ENCODE results near the gene SYNPO.

Gene SYNPO

DNA sequence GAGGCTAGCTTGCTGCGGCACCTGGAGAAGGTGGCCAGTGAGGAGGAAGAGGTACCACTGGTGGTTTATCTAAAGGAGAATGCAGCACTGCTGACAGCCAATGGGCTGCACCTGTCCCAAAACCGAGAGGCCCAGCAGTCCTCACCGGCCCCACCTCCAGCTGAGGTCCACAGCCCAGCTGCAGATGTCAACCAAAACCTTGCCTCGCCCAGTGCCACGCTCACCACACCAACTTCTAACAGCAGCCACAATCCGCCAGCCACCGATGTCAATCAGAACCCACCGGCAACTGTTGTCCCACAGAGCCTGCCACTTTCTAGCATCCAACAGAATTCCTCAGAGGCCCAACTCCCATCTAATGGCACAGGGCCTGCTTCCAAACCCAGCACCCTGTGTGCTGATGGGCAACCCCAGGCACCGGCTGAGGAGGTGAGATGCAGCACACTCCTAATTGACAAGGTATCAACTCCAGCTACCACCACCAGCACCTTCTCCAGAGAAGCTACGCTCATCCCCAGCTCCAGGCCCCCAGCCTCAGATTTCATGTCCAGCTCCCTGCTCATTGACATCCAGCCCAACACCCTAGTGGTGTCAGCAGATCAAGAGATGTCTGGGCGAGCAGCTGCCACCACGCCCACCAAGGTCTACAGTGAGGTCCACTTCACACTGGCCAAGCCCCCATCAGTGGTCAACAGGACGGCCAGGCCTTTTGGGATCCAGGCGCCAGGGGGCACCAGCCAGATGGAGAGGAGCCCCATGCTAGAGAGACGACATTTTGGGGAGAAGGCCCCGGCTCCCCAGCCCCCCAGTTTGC is 8.0 kb downstream of the SYNPO start:
- no peaks in the 10 kb centered on the region for H3K9me3 Mint-ChIP-seq
- no peak for DNase-seq (ENCODE audit: low spot score)
- H3K4me3 Mint-ChIP-seq: no peak overlapping the region
- H3K27me3 Mint-ChIP-seq (ENCODE audit: low read depth): peaks cover 4% of the 10 kb centered on the region
- H3K4me1 Mint-ChIP-seq (ENCODE audit: low read depth): no peaks in the 10 kb centered on the region
- no peaks in the 10 kb centered on the region for H3K36me3 Mint-ChIP-seq (ENCODE audit: low read depth)
- no peak overlapping the region for H3K27ac Mint-ChIP-seq

DNA sequence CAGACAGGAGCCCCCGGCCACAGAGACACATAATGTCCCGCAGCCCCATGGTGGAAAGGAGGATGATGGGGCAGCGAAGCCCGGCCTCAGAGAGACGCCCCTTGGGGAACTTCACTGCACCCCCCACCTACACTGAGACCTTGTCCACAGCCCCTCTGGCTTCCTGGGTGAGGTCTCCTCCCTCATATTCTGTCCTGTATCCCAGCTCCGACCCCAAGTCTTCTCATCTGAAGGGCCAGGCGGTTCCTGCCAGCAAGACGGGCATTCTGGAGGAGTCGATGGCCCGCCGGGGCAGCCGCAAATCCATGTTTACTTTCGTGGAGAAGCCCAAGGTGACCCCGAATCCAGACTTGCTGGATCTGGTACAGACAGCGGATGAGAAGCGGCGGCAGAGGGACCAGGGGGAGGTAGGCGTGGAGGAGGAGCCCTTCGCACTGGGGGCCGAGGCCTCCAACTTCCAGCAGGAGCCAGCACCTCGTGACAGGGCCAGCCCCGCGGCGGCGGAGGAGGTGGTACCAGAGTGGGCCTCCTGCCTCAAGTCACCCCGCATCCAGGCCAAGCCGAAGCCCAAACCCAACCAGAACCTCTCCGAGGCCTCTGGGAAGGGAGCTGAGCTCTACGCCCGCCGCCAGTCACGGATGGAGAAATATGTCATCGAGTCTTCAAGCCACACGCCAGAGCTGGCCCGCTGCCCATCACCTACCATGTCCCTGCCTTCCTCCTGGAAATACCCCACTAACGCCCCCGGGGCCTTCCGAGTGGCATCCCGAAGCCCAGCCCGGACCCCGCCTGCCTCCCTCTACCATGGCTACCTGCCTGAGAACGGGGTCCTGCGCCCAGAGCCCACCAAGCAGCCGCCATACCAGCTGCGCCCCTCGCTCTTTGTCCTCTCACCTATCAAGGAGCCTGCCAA is 8.9 kb downstream of the SYNPO start:
- Mint-ChIP-seq H3K27me3 (ENCODE audit: low read depth) (peaks cover 7% of the 10 kb centered on the region), H3K4me3 (no peak overlapping the region), H3K36me3 (ENCODE audit: low read depth) (no peaks in the 10 kb centered on the region), H3K9me3 (no peaks in the 10 kb centered on the region), H3K4me1 (ENCODE audit: low read depth) (no peaks in the 10 kb centered on the region), H3K27ac (no peak overlapping the region)
- no peak for DNase-seq (ENCODE audit: low spot score)

DNA sequence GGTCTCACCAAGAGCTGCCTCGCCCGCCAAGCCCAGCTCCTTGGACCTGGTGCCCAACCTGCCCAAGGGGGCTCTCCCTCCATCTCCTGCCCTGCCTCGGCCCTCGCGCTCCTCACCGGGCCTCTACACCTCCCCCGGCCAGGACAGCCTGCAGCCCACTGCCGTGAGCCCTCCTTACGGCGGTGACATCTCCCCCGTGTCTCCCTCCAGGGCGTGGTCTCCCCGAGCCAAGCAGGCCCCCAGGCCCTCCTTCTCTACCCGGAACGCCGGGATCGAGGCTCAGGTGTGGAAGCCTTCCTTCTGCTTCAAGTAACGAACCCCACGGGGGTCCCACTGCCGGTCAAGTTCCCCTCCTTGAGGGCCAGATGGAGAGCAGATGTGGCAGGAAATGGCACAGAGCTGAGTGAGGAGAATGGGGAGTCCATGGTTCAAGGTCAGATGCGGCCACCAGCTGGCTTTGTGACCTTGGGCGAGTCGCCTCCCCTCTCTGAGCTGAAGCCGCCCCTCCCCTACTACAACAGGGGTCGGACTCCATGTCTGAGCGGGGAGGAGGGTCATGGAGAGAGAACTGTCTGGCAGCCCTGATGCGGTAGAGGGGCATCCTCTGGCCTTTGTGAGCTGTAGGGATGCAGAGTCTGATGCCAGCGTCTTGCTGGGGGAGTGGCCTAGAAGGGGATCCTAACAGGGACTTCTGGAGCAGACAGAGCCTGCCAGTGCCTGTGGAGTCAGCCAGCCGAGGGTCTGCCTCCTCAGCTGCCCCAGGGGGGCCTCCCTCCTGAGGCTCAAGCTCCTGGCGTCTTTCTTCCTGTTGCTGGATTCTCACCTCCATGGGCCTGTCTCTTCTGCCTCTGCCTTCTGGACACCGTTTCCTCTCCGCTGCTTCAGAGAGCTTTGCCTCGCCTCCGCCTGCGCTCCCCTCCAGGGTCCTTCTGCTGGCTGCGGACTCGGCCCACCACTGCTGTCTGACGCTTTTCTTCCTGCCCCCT is 9.9 kb downstream of the SYNPO start:
- no peaks in the 10 kb centered on the region for H3K4me1 Mint-ChIP-seq (ENCODE audit: low read depth)
- no peaks in the 10 kb centered on the region for H3K36me3 Mint-ChIP-seq (ENCODE audit: low read depth)
- no peak overlapping the region for H3K4me3 Mint-ChIP-seq
- no peaks in the 10 kb centered on the region for H3K9me3 Mint-ChIP-seq
- no peak overlapping the region for H3K27ac Mint-ChIP-seq
- H3K27me3 Mint-ChIP-seq (ENCODE audit: low read depth): peaks cover 7% of the 10 kb centered on the region
- no peak for DNase-seq (ENCODE audit: low spot score)

DNA sequence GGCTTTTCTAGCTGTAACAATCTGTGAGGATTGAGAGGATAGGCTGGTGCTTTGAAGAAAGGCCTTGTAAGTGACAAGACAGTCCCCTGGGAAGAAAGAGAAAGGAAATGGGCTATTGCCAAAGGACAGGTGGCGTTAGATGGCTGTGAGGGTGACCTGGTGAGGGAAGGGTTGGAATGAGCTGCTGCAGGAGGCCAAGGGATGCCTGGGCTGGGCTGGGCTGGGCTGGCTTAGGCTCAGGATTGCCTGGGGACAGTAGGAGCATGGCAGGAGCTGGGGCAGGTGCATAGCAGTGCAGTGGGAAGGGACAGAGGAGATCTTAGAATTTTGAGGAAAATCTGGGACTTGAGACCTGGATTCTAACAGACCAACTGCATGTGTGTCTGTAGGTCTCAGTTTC is 10.9 kb downstream of the SYNPO start:
- Mint-ChIP-seq H3K9me3 (no peaks in the 10 kb centered on the region), H3K4me3 (no peak overlapping the region), H3K27me3 (ENCODE audit: low read depth) (peaks cover 9% of the 10 kb centered on the region), H3K36me3 (ENCODE audit: low read depth) (no peaks in the 10 kb centered on the region), H3K27ac (no peak overlapping the region), H3K4me1 (ENCODE audit: low read depth) (peaks cover 2% of the 10 kb centered on the region)
- DNase-seq (ENCODE audit: low spot score): no peak

DNA sequence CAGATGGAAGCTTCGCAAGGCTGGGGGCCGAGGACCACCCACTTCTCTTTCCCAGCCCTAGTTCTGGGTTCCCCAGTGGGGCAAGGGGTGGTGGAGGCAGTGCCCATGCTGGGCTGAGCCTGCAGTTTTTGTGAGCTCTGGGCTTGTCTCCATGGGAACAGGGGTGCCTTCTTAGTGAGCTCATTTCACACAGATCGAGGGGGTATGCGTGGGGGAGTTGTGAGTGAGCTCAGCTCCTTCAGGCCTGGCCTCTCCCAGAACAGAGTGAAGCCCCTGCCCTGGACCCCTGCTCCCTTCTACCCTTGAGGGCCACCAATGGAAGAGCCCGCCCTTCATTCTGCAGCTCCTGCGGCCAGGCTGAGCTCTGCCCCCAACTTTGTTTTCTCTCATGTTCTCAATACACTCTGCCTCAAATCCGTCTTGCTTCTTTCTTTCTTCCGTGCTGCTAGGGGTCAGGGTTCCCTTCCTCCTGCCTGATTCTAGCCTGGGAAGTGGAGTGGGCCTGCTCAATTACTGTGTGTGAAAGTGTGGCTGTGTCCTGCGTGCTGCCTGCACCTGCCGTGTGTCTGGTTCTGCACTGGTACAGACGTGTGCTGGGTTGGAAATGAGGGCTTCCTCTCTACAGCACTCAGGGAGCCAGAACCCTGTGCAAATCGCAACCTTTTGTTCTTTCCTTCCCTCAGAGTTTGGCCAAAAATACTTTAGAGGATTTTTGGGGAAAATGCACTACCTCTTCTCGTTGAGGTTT is 11.6 kb downstream of the SYNPO start:
- Mint-ChIP-seq H3K9me3 (no peaks in the 10 kb centered on the region), H3K4me1 (ENCODE audit: low read depth) (peaks cover 2% of the 10 kb centered on the region), H3K27me3 (ENCODE audit: low read depth) (peaks cover 9% of the 10 kb centered on the region), H3K36me3 (ENCODE audit: low read depth) (no peaks in the 10 kb centered on the region), H3K27ac (no peak overlapping the region), H3K4me3 (no peak overlapping the region)
- DNase-seq (ENCODE audit: low spot score): no peak

DNA sequence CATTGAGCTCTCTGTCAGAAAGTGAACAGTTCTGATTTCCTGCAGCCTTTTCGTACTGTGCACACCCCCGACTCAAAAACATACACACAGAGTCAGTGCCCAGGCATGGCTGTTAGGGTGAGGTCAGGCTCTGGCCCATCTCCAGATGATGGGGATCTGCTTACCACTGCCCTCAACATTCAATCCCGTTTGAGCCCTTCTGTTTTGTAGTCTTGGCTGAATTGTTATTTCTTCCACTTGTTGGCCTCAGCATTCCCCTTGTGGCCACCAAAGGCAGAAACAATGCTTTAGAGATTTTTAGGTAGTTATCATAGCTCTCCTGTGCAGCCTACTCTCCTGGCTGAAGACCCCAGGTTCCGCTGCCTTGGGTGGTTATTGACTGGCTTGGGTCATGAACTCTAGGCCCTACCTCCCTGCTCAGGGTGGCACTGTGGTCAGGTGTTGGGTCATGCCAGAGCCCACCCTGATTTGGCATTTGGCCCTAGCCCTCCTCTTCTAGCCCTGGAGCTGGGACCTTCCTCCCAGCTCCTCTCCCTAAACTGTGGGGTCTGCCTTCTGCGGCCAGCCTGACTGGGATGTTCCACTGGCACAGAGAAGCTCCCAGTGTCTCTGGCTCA is 12.8 kb downstream of the SYNPO start:
- H3K4me3 Mint-ChIP-seq: no peak overlapping the region
- H3K27ac Mint-ChIP-seq: no peak overlapping the region
- H3K4me1 Mint-ChIP-seq (ENCODE audit: low read depth): peaks cover 6% of the 10 kb centered on the region
- H3K36me3 Mint-ChIP-seq (ENCODE audit: low read depth): no peaks in the 10 kb centered on the region
- DNase-seq (ENCODE audit: low spot score): no peak
- H3K27me3 Mint-ChIP-seq (ENCODE audit: low read depth): peaks cover 14% of the 10 kb centered on the region
- no peaks in the 10 kb centered on the region for H3K9me3 Mint-ChIP-seq

DNA sequence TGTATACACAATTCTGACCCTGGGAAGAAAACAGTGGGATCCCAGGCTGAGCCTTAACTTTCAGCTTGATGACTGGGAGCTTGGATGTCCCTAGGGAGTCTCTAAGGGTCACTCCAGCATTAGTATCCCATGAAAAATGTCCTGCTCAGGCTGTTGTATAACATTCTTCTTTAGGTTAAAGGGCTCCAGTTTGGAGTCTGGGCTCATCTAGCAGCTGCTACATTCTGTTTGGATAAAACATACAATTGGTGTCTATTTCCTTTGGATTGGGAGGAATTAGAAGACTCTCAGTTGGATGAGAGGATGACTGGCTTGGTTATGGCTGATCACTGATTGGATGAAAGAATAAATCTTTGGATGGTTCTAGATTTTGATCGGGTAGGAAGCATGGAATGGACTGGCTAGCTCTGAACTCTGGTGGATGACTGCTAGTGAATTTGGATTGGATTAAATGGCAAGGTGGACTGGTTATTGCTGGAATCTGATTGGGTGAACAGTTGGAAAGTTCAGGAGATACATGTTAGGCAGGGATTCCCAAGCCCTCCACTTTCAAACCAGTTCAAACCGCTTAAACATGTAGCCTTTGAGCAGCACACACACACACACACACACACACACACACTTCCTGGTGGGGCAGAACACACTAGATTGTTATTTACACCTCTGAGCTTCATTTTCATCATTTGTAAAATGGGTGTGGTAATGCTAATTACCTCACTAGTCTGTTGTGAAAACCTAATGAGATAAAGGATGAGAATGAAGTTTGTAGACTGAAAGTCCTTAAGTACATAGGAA is 13.5 kb downstream of the SYNPO start:
- Mint-ChIP-seq H3K36me3 (ENCODE audit: low read depth) (no peaks in the 10 kb centered on the region), H3K27me3 (ENCODE audit: low read depth) (peaks cover 14% of the 10 kb centered on the region), H3K4me1 (ENCODE audit: low read depth) (peaks cover 6% of the 10 kb centered on the region), H3K9me3 (no peaks in the 10 kb centered on the region), H3K4me3 (no peak overlapping the region), H3K27ac (no peak overlapping the region)
- DNase-seq (ENCODE audit: low spot score): no peak

DNA sequence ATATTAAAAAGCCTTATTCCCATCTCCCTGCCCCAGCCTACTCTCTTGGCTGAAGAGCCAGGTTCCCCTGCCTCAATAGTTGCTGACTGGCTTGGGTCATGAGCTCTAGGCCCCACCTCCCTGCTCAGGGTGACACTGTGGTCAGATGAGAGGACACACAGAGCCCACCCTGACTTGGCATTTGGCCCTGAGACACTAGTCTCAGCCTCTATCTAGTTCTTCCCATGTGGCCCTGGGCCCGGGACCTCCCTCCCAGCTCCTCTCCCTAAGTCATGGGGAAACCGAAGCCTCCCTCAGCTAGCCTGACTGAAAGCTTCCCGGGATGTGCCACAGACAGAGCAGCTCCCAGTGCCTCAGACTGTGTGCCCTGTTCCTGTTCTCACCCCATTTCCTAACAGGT is 14.8 kb downstream of the SYNPO start:
- H3K4me1 Mint-ChIP-seq (ENCODE audit: low read depth): peaks cover 6% of the 10 kb centered on the region
- no peak overlapping the region for H3K27ac Mint-ChIP-seq
- no peak overlapping the region for H3K4me3 Mint-ChIP-seq
- no peaks in the 10 kb centered on the region for H3K9me3 Mint-ChIP-seq
- DNase-seq (ENCODE audit: low spot score): no peak
- H3K27me3 Mint-ChIP-seq (ENCODE audit: low read depth): peaks cover 14% of the 10 kb centered on the region
- no peaks in the 10 kb centered on the region for H3K36me3 Mint-ChIP-seq (ENCODE audit: low read depth)

DNA sequence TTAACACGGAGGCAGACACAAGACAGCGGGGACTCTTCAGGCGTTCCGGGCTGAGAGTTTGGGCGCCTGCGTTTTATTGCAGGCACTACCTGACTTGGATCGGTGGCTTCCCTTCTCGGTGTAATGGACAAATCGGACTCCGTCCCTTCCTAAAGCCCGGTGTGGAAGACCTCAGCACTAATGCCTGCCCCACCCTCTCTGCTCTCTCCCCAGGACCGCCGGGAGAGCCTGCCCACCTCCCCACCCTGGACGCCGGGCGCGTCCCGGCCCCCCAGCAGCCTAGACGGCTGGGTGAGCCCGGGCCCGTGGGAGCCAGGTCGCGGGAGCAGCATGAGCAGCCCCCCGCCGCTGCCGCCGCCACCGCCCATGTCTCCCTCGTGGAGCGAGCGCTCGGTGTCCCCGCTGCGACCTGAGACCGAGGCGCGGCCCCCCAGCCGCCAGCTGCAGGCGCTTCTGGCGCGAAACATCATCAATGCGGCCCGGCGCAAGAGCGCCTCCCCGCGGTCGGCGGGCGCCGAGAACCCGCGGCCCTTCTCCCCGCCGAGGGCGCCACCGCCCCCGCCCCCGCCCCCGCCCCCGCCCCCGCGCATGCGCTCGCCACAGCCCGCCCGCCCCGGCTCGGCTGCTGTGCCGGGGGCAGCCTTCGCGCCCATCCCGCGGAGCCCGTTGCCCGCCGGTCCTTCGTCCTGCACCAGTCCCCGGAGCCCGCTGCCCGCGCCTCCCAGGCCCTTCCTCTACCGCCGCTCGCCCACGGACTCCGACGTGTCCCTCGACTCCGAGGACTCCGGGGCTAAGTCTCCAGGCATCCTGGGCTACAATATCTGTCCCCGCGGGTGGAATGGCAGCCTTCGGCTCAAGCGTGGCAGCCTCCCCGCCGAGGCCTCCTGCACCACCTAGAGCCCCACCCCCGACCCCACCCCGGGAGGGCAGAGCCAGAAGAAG is 16.0 kb downstream of the SYNPO start:
- Mint-ChIP-seq H3K36me3 (ENCODE audit: low read depth) (no peaks in the 10 kb centered on the region), H3K4me1 (ENCODE audit: low read depth) (peaks cover 6% of the 10 kb centered on the region), H3K27me3 (ENCODE audit: low read depth) (peaks cover 14% of the 10 kb centered on the region), H3K4me3 (peak overlapping the region; percentile 84), H3K27ac (peak overlapping the region; percentile 60), H3K9me3 (no peaks in the 10 kb centered on the region)
- DNase-seq (ENCODE audit: low spot score): peak; percentile 68

DNA sequence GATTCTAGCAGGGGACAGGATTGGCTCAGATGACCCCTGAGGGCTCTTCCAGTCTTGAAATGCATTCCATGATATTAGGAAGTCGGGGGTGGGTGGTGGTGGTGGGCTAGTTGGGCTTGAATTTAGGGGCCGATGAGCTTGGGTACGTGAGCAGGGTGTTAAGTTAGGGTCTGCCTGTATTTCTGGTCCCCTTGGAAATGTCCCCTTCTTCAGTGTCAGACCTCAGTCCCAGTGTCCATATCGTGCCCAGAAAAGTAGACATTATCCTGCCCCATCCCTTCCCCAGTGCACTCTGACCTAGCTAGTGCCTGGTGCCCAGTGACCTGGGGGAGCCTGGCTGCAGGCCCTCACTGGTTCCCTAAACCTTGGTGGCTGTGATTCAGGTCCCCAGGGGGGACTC is 17.7 kb downstream of the SYNPO start:
- H3K4me3 Mint-ChIP-seq: peak overlapping the region; percentile 66
- peaks cover 12% of the 10 kb centered on the region for H3K27me3 Mint-ChIP-seq (ENCODE audit: low read depth)
- no peak for DNase-seq (ENCODE audit: low spot score)
- no peak overlapping the region for H3K27ac Mint-ChIP-seq
- peaks cover 6% of the 10 kb centered on the region for H3K4me1 Mint-ChIP-seq (ENCODE audit: low read depth)
- H3K36me3 Mint-ChIP-seq (ENCODE audit: low read depth): no peaks in the 10 kb centered on the region
- H3K9me3 Mint-ChIP-seq: no peaks in the 10 kb centered on the region

DNA sequence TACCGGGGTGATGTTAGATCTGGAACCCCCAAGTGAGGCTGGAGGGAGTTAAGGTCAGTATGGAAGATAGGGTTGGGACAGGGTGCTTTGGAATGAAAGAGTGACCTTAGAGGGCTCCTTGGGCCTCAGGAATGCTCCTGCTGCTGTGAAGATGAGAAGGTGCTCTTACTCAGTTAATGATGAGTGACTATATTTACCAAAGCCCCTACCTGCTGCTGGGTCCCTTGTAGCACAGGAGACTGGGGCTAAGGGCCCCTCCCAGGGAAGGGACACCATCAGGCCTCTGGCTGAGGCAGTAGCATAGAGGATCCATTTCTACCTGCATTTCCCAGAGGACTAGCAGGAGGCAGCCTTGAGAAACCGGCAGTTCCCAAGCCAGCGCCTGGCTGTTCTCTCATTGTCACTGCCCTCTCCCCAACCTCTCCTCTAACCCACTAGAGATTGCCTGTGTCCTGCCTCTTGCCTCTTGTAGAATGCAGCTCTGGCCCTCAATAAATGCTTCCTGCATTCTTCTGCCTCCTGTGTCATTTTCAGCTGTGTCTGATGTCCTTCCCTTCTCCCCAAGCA is 18.3 kb downstream of the SYNPO start:
- H3K4me3 Mint-ChIP-seq: no peak overlapping the region
- peaks cover 12% of the 10 kb centered on the region for H3K27me3 Mint-ChIP-seq (ENCODE audit: low read depth)
- no peak overlapping the region for H3K27ac Mint-ChIP-seq
- H3K4me1 Mint-ChIP-seq (ENCODE audit: low read depth): peaks cover 6% of the 10 kb centered on the region
- H3K36me3 Mint-ChIP-seq (ENCODE audit: low read depth): no peaks in the 10 kb centered on the region
- DNase-seq (ENCODE audit: low spot score): no peak
- no peaks in the 10 kb centered on the region for H3K9me3 Mint-ChIP-seq

Measured in T-helper 2 cell treated with Interferon-gamma antibody and Interleukin-4, amounts not matched to agents 5 μg/mL and 100 μg/mL, for 36 hours (primary cell).